ENCODE measurements around the gene CCDC50. TPM values are rescaled to one million over a fixed set of nuclear protein-coding genes. Genes with fewer than 3 reads are reported as not detected.

Gene CCDC50
- total RNA-seq, 3 donors from 2014 or later = 86.9 to 101 (median 93.4) TPM

DNA sequence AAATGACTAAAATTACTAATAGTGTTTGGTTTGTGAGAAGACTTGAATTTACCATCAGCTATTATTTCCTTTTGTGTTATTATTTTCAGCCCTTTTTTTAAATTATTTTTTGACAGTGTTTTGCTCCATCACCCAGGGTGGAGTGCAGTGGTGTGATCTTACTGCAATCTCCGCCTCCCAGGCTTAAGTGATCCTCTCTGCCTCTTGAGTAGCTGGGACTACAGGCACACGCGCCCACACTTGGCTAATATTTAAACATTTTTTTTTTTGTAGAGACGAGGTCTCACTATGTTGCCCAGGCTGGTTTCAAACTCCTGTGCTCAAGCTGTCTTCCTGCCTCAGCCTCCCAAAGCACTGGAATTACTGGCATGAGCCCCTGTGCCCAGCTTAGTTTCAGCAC is 32.8 kb downstream of the CCDC50 start:
- no peak for DNase-seq (ENCODE audit: low spot score in 2 of 2)
- H3K4me3 ChIP-seq = no peak overlapping the region
- TF ChIP-seq POLR2AphosphoS5 (IDR thresholded peaks at IDR 0.05) (no peak), POLR2A (IDR thresholded peaks at IDR 0.05) (no peak)
- TF ChIP-seq, protein P1, sequence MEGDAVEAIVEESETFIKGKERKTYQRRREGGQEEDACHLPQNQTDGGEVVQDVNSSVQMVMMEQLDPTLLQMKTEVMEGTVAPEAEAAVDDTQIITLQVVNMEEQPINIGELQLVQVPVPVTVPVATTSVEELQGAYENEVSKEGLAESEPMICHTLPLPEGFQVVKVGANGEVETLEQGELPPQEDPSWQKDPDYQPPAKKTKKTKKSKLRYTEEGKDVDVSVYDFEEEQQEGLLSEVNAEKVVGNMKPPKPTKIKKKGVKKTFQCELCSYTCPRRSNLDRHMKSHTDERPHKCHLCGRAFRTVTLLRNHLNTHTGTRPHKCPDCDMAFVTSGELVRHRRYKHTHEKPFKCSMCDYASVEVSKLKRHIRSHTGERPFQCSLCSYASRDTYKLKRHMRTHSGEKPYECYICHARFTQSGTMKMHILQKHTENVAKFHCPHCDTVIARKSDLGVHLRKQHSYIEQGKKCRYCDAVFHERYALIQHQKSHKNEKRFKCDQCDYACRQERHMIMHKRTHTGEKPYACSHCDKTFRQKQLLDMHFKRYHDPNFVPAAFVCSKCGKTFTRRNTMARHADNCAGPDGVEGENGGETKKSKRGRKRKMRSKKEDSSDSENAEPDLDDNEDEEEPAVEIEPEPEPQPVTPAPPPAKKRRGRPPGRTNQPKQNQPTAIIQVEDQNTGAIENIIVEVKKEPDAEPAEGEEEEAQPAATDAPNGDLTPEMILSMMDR (IDR thresholded peaks at IDR 0.05) = no peak
- H3K36me3 ChIP-seq = peaks cover 4% of the 10 kb centered on the region
- no peaks in the 10 kb centered on the region for H3K27me3 ChIP-seq
- no peaks in the 10 kb centered on the region for H3K4me1 ChIP-seq
- no peaks in the 10 kb centered on the region for H3K9me3 ChIP-seq
- no peak overlapping the region for H3K27ac ChIP-seq
- intact Hi-C loops (cut with DNase I; ENCODE audit: low total_unique reads) = no loop called here

DNA sequence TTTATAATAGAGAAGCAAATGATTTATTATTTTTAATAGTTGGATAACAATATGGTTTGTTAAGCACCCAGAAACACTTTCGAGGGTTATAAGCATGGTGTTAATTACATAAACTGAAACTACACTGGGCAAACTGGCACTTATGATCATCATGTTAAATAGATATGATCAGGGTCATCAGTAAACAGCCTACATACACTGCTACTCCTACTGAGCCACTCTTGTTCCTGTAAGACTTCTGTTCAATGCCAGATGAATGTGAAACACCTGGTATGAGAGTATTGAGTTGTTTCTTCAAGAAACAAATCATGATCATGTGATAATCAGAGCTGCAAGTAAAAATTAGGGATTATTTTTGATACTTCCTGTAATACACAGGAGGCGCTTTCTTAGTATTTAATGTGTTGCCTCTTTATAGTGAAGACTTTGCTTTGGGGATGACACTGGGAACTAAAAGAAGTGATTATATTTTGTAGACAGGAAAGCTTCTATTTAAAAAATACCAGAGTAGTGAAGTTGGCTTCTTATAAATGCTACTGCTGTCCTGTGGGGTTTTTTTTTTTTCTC is 33.4 kb downstream of the CCDC50 start:
- Histone ChIP-seq H3K9me3 (no peaks in the 10 kb centered on the region), H3K36me3 (peaks cover 4% of the 10 kb centered on the region)
- intact Hi-C loops (cut with DNase I; ENCODE audit: low total_unique reads) = no loop called here

DNA sequence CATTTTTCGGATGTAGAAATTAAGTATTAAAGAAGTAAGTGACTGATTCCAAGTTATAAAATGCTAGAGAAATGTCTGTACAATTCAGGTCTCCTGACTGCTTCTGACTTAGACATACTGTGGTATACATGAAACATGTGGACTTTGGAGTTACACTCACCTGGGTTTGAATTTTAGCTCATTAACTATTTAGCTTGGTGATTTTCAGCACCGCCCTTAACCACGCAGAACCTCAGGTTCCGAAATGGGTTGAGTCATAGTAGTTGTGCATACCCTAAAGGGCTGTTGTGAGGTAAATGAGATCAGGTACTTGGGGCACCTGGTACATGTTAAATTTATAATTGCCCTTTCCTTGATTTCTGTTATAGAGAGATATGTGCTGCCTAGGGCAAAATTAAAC is 34.0 kb downstream of the CCDC50 start:
- H3K9me3 ChIP-seq = no peaks in the 10 kb centered on the region
- H3K4me3 ChIP-seq = no peak overlapping the region
- H3K4me1 ChIP-seq = no peaks in the 10 kb centered on the region
- DNase-seq (ENCODE audit: low spot score in 2 of 2) = no peak
- H3K36me3 ChIP-seq = peaks cover 4% of the 10 kb centered on the region
- TF ChIP-seq, protein P1 (IDR thresholded peaks at IDR 0.05) = no peak
- no peak for TF ChIP-seq POLR2AphosphoS5 (IDR thresholded peaks at IDR 0.05)
- no peak for TF ChIP-seq POLR2A (IDR thresholded peaks at IDR 0.05)
- no peak overlapping the region for H3K27ac ChIP-seq
- intact Hi-C loops (cut with DNase I; ENCODE audit: low total_unique reads) = no loop called here
- H3K27me3 ChIP-seq = no peaks in the 10 kb centered on the region

More for the DNA sequence above, 33.4 kb downstream of the CCDC50 start:
- no peaks in the 10 kb centered on the region for H3K4me1 ChIP-seq
- DNase-seq (ENCODE audit: low spot score in 2 of 2) = no peak
- no peak for TF ChIP-seq POLR2A (IDR thresholded peaks at IDR 0.05)
- no peak overlapping the region for H3K4me3 ChIP-seq
- no peak overlapping the region for H3K27ac ChIP-seq
- H3K27me3 ChIP-seq = no peaks in the 10 kb centered on the region

DNA sequence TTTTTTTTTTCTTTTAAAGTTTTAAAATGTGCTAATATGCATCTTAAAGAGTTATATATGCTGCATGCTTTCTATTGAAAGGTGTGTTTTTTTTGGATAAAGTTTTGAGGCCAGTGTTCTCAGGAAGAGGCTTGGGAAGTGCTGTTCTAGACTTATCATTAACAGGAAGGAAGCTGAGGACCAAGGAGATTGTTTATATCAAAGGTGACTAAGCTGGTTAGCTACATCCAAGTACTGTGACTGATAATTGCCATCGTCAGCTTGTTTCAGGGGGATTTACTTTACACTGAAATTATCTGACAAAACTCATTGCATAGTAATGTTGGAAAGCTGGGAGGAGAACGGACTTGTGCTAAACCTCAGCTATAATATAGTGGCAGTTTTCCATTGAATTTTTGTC is 37.5 kb downstream of the CCDC50 start:
- H3K27ac ChIP-seq = no peak overlapping the region
- TF ChIP-seq POLR2AphosphoS5 (IDR thresholded peaks at IDR 0.05) (no peak), POLR2A (IDR thresholded peaks at IDR 0.05) (no peak)
- TF ChIP-seq, protein P1 (IDR thresholded peaks at IDR 0.05) = no peak

DNA sequence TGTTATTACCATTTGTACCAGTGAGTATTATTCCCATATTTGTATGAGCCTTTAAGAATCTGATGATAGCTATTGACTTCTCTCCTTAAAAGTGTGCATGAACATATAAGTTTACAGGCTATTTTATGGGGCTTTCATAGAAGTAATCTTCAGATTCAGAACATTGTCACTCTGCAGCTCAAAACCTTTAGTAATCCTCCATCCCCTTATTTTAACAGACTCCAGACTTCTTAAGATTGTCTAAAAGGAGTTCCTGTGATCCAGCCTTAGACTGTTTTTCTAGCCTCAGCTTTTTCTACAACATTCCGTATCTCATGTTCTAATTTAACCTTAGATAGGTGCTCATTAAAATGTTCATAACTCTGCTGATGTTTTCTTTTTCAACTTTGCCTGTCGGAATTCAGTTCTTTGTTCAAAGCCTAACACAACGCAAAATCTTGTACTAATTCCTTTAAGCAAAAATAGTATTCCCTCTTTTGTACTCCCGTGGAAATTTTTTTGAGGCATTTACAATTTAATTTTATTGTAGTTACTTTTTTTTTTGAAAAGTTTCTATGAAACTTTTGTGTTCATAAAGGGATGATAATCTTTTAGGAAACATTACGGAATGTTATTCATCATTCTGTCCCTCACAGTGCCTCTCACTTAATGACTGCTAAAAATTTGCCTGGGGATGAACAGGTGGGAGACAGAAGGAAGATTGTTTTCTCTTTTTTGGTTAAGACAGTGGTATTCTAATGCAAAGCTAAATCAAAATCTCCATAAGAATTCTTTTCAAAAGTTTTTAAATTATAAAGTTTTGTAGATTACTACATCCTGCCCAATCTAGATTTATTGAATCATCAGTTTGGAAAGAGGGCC is 39.8 kb downstream of the CCDC50 start:
- Histone ChIP-seq H3K9me3 (no peaks in the 10 kb centered on the region), H3K4me3 (no peak overlapping the region), H3K27ac (no peak overlapping the region), H3K36me3 (no peaks in the 10 kb centered on the region), H3K4me1 (no peaks in the 10 kb centered on the region), H3K27me3 (no peaks in the 10 kb centered on the region)
- TF ChIP-seq POLR2A (IDR thresholded peaks at IDR 0.05) = no peak
- intact Hi-C loops (cut with DNase I; ENCODE audit: low total_unique reads) = no loop called here
- no peak for DNase-seq (ENCODE audit: low spot score in 2 of 2)

More for the DNA sequence above, 37.5 kb downstream of the CCDC50 start:
- peaks cover 4% of the 10 kb centered on the region for H3K36me3 ChIP-seq
- H3K27me3 ChIP-seq = no peaks in the 10 kb centered on the region
- no peak for DNase-seq (ENCODE audit: low spot score in 2 of 2)
- H3K9me3 ChIP-seq = no peaks in the 10 kb centered on the region
- intact Hi-C loops (cut with DNase I; ENCODE audit: low total_unique reads) = no loop called here
- H3K4me3 ChIP-seq = no peak overlapping the region
- H3K4me1 ChIP-seq = no peaks in the 10 kb centered on the region

DNA sequence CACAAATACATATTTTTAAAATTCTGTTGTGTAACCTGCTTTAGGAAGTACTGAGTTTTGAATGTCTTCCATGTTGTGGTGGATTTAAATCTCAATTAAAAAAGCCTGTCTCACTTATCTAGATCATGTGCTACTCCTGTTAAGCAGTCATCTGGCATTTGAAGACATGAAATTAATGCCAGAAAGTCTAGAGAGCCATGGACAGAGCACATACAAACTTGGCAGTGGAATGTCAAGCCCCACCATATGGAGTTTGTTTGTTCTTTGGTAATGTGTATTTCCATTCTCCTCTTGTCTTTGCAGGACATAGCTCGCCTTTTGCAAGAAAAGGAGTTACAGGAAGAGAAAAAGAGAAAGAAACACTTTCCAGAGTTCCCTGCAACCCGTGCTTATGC is 40.4 kb downstream of the CCDC50 start:
- no peak overlapping the region for H3K27ac ChIP-seq
- no peaks in the 10 kb centered on the region for H3K9me3 ChIP-seq
- H3K4me1 ChIP-seq = no peaks in the 10 kb centered on the region
- DNase-seq (ENCODE audit: low spot score in 2 of 2) = no peak
- no peaks in the 10 kb centered on the region for H3K36me3 ChIP-seq
- intact Hi-C loops (cut with DNase I; ENCODE audit: low total_unique reads) = no loop called here
- TF ChIP-seq, protein P1 (IDR thresholded peaks at IDR 0.05) = no peak
- TF ChIP-seq POLR2AphosphoS5 (IDR thresholded peaks at IDR 0.05) = no peak
- TF ChIP-seq POLR2A (IDR thresholded peaks at IDR 0.05) = no peak
- H3K4me3 ChIP-seq = no peak overlapping the region
- no peaks in the 10 kb centered on the region for H3K27me3 ChIP-seq

Data from breast epithelium (tissue), 4 donors.